NCI-H345 (cell line): ENCODE measurements around the gene SPATA19.
"Not testable (repeated sequence)": the region's sequence is repeated elsewhere in the genome, so short reads cannot be mapped to it uniquely, and the experiment has no call there.

Experiments
- DNase-seq: peaks from one replicate; lab custom pipeline; 2025; lab: John Stamatoyannopoulos, UW

Gene SPATA19

GRCh38 chr11:133845413-133845812, at the start of gene SPATA19:
TSS of gene SPATA19 (minus strand) at chr11:133845513. CDS start at chr11:133845446, 67 bp downstream.
- no peak for DNase-seq

GRCh38 chr11:133895061-133895479, 49.8 kb upstream of the SPATA19 start:
- DNase-seq: no peak

- DNase-seq: no peak
Observed at GRCh38 chr11:133893381-133893780, 48.1 kb upstream of the SPATA19 start.

- DNase-seq: no peak
Observed at GRCh38 chr11:133892584-133893380, 47.5 kb upstream of the SPATA19 start.

GRCh38 chr11:133892126-133892525, 46.8 kb upstream of the SPATA19 start:
- DNase-seq: no peak

GRCh38 chr11:133889893-133890292, 44.6 kb upstream of the SPATA19 start:
- DNase-seq: no peak

GRCh38 chr11:133889188-133889587, 43.9 kb upstream of the SPATA19 start:
- DNase-seq: no peak

- DNase-seq: no peak
Observed at GRCh38 chr11:133887692-133888332, 42.5 kb upstream of the SPATA19 start.

- DNase-seq: no peak
Observed at GRCh38 chr11:133886029-133886428, 40.7 kb upstream of the SPATA19 start.

- DNase-seq: no peak
Observed at GRCh38 chr11:133872160-133872559, 26.8 kb upstream of the SPATA19 start.

GRCh38 chr11:133867456-133867855, 22.1 kb upstream of the SPATA19 start:
- no peak for DNase-seq

- no peak for DNase-seq
Observed at GRCh38 chr11:133865466-133865865, 20.2 kb upstream of the SPATA19 start.

GRCh38 chr11:133864756-133865155, 19.4 kb upstream of the SPATA19 start:
- no peak for DNase-seq

- no peak for DNase-seq
Observed at GRCh38 chr11:133860151-133860550, 14.8 kb upstream of the SPATA19 start.

GRCh38 chr11:133854330-133854960, 9.1 kb upstream of the SPATA19 start:
- not testable (repeated sequence) for DNase-seq

GRCh38 chr11:133844217-133844616, 1.1 kb downstream of the SPATA19 start:
- peak; percentile 78 for DNase-seq

GRCh38 chr11:133843454-133843987, 1.8 kb downstream of the SPATA19 start:
- no peak for DNase-seq

GRCh38 chr11:133842730-133843129, 2.6 kb downstream of the SPATA19 start:
- no peak for DNase-seq

- no peak for DNase-seq
Observed at GRCh38 chr11:133842053-133842452, 3.3 kb downstream of the SPATA19 start.

GRCh38 chr11:133841279-133842043, 3.9 kb downstream of the SPATA19 start:
- no peak for DNase-seq

- DNase-seq: no peak
Observed at GRCh38 chr11:133840479-133840941, 4.8 kb downstream of the SPATA19 start.
